Psoas muscle (tissue), 8 donors: ENCODE results near the gene ARHGAP10. TPM values are rescaled to one million over a fixed set of nuclear protein-coding genes. Genes with fewer than 3 reads are reported as not detected.

Experiments
- ATAC-seq, 4 donors: fragments of 200-7000 bp; cut with Tn5 transposase; one replicate each; pipeline ENCODE4 v1.9.1; 2020; ENCODE audit warnings: moderate library complexity in 3 of 4, mild to moderate bottlenecking in 2 of 4
- DNase-seq, 2 donors: peaks; one replicate each; pipeline ENCODE4 v3.0.0-alpha.2; 2020
- H3K27ac ChIP-seq: fragments of 200-600 bp; one replicate; pipeline ENCODE4 v1.8.0; 2022
- H3K27me3 ChIP-seq, 3 donors: fragments of 200-600 bp in 1 of 3; one replicate each; pipeline versions ENCODE4 v1.6.1 to v1.8.0; 2013 to 2022; ENCODE audit warnings: low read length in 2 of 3, mild to moderate bottlenecking in 2 of 3, moderate library complexity in 1 of 3; ENCODE audit not compliant: insufficient read depth in 3 of 3
- H3K36me3 ChIP-seq, 2 donors: fragments of 200-600 bp in 1 of 2; one replicate each; pipeline versions ENCODE4 v1.6.1 to v1.8.0; 2013 to 2022; ENCODE audit warnings: low read depth in 1 of 2, mild to moderate bottlenecking in 1 of 2, moderate library complexity in 1 of 2; ENCODE audit not compliant: insufficient read depth in 1 of 2
- H3K4me1 ChIP-seq: fragments of 200-600 bp; one replicate; pipeline ENCODE4 v1.8.0; 2022
- H3K4me3 ChIP-seq: fragments of 200-600 bp; one replicate; pipeline ENCODE4 v1.8.0; 2022; ENCODE audit warnings: mild to moderate bottlenecking
- H3K9me3 ChIP-seq: fragments of 200-600 bp; one replicate; pipeline ENCODE4 v1.8.0; 2022
- CTCF ChIP-seq: fragments of 200-600 bp; IDR thresholded peaks from one replicate; pipeline ENCODE4 v1.8.0; 2022; ENCODE audit warnings: antibody characterized with exemption
- WGBS, 3 donors: extraction: QIAGEN DNeasy Blood & Tissue Kit; methylation state at CpG; one replicate each; pipeline versions ENCODE4 v1.1.6 to v1.1.7; 2013; 5-methylcytosine and 5-hydroxymethylcytosine counted together
- intact Hi-C, 2 donors: fragments of 100-400 bp; cut with DNase I; formaldehyde crosslinking; loops; one replicate each; pipeline versions ENCODE4 v1.11.0 to v1.14.2; 2022
- polyA plus RNA-seq, 3 donors: library from polyadenylated mRNA; stranded (reverse); fragments of 200-250 nt; gene quantifications; one replicate each; pipeline ENCODE4 v1.2.3, GENCODE V29; 2013
- total RNA-seq, 4 donors: library from RNA; stranded (reverse); fragmentation: NEBNext Ultra II Directional in 2 of 4; extraction: Animal tissue kit (Norgen Biotek cat#: 25700) in 2 of 4; gene quantifications; one replicate each; pipeline versions ENCODE4 v1.2.1 to v1.2.4, GENCODE V29; 2021 to 2023
- donor health status: healthy with polysubstance abuse.
- donor health status: DM: no; HTN: no; CAD: no; lungs with moderate emphysema.
- donor health status: Bipolar disorder and iron deficiency.
- donor health status: healthy.
- donor health status: DM: yes; HTN: yes; CAD: no.
- donor health status: DM: no; HTN: no; CAD: no.
- donor health status: DM: no; HTN: no; CAD: no.
- donor health status: DM: yes; HTN: yes; CAD: no.

ARHGAP10 gene
- total and polyA plus RNA-seq, 7 donors: 28.8 to 43.5 (median 34.0) TPM

GRCh38 chr4:147786031-147786430, 54.1 kb downstream of the ARHGAP10 start:
- H3K36me3 ChIP-seq: no peaks in the 10 kb centered on the region
- H3K27ac ChIP-seq: peak overlapping the region; percentile 79
- intact Hi-C loops: loop anchor here in 1 of 2 donors (5.0 kb wide), 1 partner anchor 36 kb away; no protein-coding TSS in a partner anchor
- H3K4me3 ChIP-seq: no peak overlapping the region
- DNase-seq: no peak
- 47 to 65% (median 55%) methylated on average over 2 of the region's 2 CpGs for WGBS, 3 donors
- no peak for ATAC-seq
- H3K27me3 ChIP-seq: no peaks in the 10 kb centered on the region
- no peak for TF ChIP-seq CTCF
- H3K4me1 ChIP-seq: peaks cover 59% of the 10 kb centered on the region
- H3K9me3 ChIP-seq: no peaks in the 10 kb centered on the region

GRCh38 chr4:147786531-147786930, 54.6 kb downstream of the ARHGAP10 start:
- no peaks in the 10 kb centered on the region for H3K27me3 ChIP-seq
- peak overlapping the region; percentile 79 for H3K27ac ChIP-seq
- no peak overlapping the region for H3K4me3 ChIP-seq
- DNase-seq (no peak), ATAC-seq (no peak)
- WGBS, 3 donors: 51 to 71% (median 53%) methylated on average over 2 of the region's 2 CpGs
- no peaks in the 10 kb centered on the region for H3K9me3 ChIP-seq
- H3K4me1 ChIP-seq: peaks cover 62% of the 10 kb centered on the region
- TF ChIP-seq CTCF: no peak
- H3K36me3 ChIP-seq: no peaks in the 10 kb centered on the region
- intact Hi-C loops: loop anchor here in 1 of 2 donors (5.0 kb wide), 1 partner anchor 36 kb away; no protein-coding TSS in a partner anchor

GRCh38 chr4:147787204-147787603, 55.3 kb downstream of the ARHGAP10 start:
- DNase-seq: peak; percentile 52 to 61
- 51 to 75% (median 63%) methylated on average over 2 of the region's 2 CpGs for WGBS, 3 donors
- Histone ChIP-seq H3K27ac (peak overlapping the region; percentile 79), H3K36me3 (no peaks in the 10 kb centered on the region), H3K9me3 (no peaks in the 10 kb centered on the region), H3K27me3 (no peaks in the 10 kb centered on the region), H3K4me1 (peaks cover 64% of the 10 kb centered on the region), H3K4me3 (no peak overlapping the region)
- no peak for TF ChIP-seq CTCF
- intact Hi-C loops: loop anchor here in 1 of 2 donors (5.0 kb wide), 1 partner anchor 35 kb away; no protein-coding TSS in a partner anchor
- ATAC-seq: peak; percentile 46 to 77 (median 68)

- intact Hi-C loops: loop anchor here in 1 of 2 donors (2.0 to 5.0 kb wide), 2 partner anchors 16 to 34 kb away; no protein-coding TSS in a partner anchor
- no peaks in the 10 kb centered on the region for H3K9me3 ChIP-seq
- H3K36me3 ChIP-seq: no peaks in the 10 kb centered on the region
- H3K27me3 ChIP-seq: no peaks in the 10 kb centered on the region
- WGBS, 3 donors: 21 to 27% (median 26%) methylated on average over 3 of the region's 3 CpGs
- peaks cover 73% of the 10 kb centered on the region for H3K4me1 ChIP-seq
- peak overlapping the region; percentile 64 for H3K27ac ChIP-seq
- ATAC-seq (no peak), DNase-seq (no peak)
- TF ChIP-seq CTCF: no peak
- H3K4me3 ChIP-seq: no peak overlapping the region
Measured at GRCh38 chr4:147788791-147789190, 56.9 kb downstream of the ARHGAP10 start.

GRCh38 chr4:147789596-147789995, 57.7 kb downstream of the ARHGAP10 start:
- H3K4me1 ChIP-seq: peaks cover 73% of the 10 kb centered on the region
- H3K27me3 ChIP-seq: no peaks in the 10 kb centered on the region
- TF ChIP-seq CTCF: no peak
- peak overlapping the region; percentile 64 for H3K27ac ChIP-seq
- DNase-seq: no peak
- no peaks in the 10 kb centered on the region for H3K9me3 ChIP-seq
- no peaks in the 10 kb centered on the region for H3K36me3 ChIP-seq
- no peak overlapping the region for H3K4me3 ChIP-seq
- WGBS, 3 donors: 64 to 78% (median 76%) methylated on average over 2 of the region's 2 CpGs
- intact Hi-C loops: loop anchor here in 1 of 2 donors (2.0 to 5.0 kb wide), 2 partner anchors 17 to 33 kb away; no protein-coding TSS in a partner anchor
- ATAC-seq: no peak
